HG03442 (cell line): ENCODE results near the gene TTC8.
"Not testable (repeated sequence)": the region's sequence is repeated elsewhere in the genome, so short reads cannot be mapped to it uniquely, and the experiment has no call there.

Experiments used
- ATAC-seq: cut with Tn5 transposase; IDR thresholded peaks from one replicate; pipeline ENCODE4 v1.9.1; 2021; ENCODE audit warnings: mild to moderate bottlenecking, moderate library complexity; ENCODE audit not compliant: unreplicated experiment

The TTC8 gene

DNA sequence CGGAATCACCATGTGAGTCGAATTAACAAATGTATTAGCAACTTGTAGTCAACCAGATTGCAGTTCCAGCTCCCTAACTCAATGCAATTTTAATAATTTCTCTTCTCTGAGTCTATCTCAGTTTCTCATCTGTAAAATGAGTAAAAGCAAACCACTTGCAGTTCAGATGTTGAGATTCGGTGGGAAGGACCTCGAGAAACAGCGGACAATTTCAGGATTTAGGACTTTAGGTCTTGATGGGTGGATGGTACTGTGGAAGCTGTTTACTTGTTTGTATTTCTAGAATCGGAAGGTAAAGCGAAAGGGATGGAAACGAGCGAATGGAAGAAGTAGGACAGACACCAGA is 510 bp upstream of the TTC8 start:
- no peak for ATAC-seq

DNA sequence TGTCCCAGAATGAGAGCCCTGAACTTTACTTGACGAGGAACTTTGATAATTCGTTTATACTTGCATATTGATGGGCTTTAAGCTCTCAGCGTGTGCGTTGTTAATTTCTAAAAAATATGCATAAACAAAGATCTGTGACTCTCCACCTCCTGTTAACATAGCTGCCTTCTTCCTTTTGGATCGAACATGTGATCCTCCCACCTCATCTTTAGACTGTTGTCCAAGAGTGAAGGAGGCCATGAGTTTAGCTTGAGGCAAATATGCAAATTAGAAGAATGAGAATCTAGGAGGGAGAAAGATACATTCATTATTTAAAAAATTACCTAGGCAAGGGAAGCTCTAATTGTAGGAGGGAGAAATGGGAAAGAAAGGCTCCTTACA is 617 bp downstream of the TTC8 start:
- ATAC-seq, result no peak

DNA sequence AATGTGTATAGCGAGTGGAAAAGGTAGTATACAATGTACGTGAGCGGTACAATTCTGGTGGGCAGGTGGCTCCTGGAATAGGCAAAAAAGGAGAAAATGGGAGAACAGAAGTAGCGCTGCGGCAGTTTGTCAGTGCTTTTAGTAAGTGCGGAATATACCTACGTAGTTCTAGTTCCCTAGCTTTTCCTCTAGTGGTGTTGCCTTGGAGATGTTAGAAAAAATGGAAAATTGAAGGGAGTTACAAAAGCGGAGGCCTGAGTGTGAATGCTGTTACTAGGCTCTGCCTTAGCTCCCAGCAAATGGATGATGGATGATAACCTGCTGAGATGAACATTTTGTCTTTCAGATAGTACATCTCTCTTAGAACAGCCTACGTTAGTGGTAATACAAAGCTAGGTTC is 1.1 kb downstream of the TTC8 start:
- no peak for ATAC-seq

DNA sequence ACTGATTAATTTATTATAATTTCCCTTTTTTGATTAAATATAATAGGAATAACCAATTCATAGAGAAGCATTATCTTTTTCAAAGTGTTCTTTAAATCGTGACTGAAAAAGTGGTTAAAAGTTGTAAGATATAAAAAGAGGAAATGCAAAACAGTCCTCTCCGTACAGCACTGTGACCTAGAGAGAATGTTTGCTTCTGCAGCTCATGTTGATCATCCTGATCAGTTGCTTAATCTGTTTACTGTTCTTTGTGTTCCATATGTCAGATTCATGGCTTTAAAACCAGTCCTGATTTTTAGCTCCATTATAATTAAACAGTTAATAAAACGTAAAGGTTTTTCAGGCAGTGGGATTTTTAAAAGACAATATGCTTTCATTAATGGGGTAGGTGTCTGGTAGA is 4.7 kb downstream of the TTC8 start:
- ATAC-seq, result no peak

DNA sequence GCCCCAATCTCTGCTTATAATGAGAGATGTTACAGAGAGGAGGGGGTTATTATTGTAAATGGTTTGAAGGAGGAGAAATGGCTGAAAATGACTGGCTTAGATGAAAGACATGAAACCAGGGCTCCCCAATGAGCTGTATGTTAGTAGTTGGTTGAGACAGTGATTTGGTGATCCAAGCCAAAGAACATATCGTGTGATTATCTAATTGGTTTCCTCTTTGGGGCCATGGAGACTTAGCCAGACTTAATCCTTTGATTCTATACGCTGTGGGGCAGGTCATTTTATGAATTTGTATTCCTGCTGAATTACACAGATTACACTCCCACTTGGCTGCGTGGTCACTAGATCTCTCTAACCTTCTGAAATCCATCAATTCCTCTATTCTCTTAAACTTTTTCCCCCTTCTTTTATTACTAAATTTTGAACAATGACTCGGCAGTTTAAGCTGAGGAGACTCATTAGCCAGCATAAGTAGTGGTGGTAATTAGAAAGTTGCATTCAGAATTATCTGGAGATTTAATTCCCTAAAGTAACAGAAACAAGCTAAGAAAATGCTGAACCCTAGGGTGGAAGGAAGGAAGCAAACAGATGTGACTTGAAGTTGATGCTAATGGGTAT is 5.3 kb downstream of the TTC8 start:
- ATAC-seq, result no peak

DNA sequence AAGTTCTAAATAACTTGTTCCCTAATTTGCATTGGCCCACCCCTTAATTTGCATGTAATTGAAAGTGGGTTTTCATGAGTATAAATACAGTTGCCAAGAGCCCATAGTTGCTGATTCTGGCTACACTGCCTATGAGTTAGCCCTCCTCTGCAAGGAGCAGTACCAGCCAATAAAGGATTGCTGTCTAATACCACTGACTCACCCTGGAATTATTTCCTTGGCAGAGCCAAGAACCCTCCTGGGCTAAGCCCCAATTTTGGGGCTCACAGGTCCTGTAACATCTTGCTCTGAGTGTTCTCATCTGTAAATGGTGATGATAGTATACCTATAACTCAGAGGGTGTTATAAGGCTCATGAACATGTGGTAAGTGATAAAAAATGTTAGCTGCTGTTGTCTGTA is 6.8 kb downstream of the TTC8 start:
- no peak for ATAC-seq

DNA sequence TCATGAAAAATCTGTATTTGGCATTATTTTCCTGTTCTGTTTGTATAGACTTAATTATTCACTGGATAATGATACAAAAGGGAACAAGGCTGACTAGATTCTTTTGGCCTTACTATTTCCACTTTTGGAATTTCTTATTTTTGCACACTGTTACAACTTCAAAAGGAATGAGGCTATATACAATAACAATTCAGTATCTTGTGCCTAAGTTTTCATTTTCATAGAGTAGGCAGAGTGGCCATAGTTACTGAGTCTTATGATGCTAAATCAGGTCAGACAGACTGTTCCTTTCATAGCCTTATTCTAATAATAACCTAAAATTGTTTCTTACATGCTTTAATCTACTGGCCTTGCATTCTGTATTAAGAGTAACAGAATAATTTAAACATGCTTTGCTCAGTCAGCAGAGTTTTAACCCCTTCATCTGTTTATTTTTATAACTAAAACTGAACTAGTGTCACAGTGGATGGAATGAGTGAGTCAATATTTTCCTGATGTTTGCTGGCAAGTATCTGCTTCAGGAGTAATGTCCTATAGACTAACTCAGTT is 10.5 kb downstream of the TTC8 start:
- no peak for ATAC-seq

DNA sequence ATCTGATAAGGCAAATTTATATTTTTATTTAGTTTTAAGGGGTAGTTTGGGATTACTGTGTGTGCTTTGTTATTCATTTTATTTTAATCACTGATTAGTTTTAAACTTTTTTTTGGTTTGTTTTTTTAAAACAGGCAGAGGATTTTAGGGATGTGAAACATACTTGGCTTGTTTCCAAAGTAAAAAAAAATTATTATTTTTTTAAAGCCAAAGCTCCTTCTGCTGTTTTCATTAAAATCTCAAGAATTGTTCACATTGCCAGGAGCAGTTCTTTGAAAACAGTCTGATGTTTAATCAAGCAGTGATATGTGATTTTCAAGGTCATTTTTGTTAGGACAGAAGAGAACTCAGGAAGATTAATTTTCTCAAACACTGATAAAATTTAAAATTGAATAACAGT is 11.2 kb downstream of the TTC8 start:
- no peak for ATAC-seq

DNA sequence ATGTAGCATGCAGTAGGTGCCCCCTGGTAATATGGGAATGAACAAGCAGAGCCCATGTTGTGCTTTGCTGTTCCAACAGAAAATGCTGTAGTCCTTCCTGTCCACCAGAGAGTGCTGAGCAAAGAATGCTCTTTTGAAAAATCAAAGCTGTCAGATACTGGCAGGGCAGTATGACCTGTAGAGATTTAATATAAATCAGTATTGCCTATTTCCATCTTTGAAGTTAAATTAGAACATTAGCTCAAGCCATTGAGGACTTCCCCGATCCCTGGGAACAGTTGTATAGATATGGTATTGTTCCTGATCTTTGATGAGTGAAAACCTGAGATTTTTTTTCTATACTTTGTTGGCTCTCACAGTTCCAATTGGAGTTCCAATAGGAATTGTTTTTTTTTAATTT is 13.0 kb downstream of the TTC8 start:
- ATAC-seq, result no peak

DNA sequence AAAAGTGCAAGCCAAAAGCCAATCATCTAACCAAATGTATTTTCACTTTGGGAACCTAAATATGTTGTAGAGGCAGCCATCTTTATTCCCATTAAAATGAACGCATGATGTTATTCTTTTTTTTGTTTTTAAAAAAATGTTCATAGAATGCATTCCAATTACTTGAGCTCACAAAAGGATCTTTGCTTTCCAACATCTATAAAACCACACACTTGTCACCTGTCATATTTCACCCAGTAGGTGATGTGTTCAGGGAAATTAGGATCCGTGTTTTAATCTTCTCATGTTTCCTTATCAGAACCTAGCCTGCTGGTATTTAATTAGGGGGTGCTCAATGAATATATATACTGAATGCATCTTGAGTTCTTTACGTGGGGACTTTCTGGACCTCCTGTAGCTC is 13.6 kb downstream of the TTC8 start:
- ATAC-seq, result no peak

DNA sequence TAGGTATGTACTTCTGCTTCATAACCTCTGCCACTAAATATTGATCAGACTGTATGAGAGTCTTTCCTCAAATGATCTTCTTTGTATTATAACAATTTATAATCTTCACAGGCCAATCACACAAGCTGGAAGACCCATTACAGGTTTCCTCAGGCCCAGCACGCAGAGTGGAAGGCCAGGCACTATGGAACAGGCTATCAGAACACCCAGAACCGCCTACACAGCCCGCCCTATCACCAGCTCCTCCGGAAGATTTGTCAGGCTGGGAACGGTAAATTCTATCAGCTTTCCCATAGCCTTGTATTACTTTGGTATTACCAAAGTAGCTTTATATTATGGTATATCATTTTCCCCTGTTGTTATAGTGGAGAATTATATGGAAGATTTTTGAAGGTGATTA is 16.5 kb downstream of the TTC8 start:
- no peak for ATAC-seq

DNA sequence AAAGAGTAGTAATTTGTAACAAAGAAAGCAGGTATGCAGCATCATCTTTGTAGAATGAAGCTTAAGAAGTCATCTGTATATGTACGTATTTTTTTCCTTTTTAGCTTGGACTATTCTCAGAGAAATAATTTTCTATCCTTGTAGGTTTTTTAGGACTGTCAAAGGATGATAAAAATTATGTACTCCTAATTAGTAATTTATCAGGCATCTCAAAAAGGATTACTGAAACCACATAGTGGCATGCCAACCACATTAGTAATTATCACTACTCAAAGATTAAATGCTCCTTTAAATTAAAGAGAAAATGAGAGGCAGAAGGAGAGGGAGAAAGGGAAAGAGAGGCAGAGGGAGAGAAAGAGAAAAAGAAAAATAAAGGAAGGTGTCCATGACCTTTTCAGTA is 17.3 kb downstream of the TTC8 start:
- no peak for ATAC-seq

DNA sequence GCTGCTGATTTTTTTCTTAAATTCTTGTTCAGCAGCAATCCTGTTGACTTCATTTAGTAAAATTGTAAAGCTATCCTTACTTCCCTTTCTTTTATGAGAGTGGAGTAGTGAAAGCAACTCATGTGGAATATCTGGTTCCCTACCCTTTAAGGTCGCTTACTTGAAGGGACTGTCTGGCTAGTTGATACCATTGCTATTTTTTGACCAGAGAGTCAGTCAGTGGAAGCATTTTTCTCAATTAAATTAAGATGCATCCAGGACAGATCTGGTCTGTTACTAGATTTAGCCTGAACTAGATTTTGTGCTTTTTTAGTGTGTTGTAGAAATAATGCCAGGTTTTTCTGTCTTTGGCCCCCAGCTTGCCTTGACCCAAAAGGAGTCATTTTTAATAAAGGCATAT is 18.0 kb downstream of the TTC8 start:
- ATAC-seq, result no peak

DNA sequence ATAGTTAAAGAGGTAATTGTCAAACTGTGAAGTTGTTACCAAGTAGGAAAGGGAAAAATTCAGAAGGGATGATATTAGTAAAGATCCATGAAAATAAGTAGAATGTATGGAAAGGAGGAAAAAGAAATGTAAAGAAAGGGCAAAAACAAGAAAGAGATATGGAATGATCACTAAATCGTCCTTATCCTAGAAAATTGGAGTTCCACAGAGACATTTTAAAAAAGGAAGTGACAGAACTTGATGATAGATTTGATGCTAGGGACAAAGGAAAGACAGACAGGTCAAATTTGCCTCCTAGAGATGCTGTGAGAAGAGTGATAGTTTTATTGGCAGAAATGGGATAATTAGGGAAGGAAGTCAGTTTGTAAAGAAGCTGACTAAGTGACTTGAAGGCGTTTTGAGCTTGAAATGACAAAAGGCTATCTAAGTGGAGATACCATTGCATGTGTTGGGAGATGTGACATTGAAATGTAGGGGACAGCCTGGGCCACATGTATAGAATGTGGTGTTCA is 20.6 kb downstream of the TTC8 start:
- no peak for ATAC-seq

DNA sequence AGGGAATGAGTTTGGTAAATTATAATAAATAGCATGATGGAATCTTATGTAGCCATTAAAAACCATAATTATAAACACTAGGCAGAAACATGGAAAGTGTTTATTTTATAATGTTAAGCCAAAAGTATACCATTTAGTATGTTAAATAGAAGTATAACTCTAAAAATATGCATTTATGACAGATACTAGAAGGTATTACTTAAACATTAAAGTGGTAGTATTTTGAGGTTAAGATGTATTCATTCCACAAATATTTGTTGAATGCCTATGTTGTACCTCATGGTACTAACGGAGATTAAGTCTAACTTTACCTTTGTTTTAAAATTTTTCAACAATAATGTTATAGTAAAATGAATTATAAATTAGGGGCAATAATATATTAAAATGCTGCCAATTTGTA is 24.1 kb downstream of the TTC8 start:
- ATAC-seq, result no peak

DNA sequence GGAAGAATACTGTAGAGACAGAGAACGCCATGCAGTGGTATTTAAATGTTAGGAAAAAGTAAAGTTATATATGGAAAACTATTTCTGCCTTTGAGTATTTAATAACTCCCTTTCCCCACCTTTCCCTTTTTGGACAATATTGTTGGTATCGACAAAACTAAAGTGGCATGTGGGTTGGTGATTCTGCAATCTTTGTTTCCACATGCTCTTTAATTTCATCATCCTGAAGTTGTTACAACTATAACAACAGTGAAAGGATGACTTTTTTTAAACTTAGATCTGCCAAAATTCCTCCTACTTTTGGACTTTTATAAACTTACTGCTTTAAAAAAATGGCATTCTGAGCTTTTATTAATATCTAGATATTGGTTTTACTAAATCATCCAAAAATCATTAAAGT is 25.3 kb downstream of the TTC8 start:
- ATAC-seq, result no peak

DNA sequence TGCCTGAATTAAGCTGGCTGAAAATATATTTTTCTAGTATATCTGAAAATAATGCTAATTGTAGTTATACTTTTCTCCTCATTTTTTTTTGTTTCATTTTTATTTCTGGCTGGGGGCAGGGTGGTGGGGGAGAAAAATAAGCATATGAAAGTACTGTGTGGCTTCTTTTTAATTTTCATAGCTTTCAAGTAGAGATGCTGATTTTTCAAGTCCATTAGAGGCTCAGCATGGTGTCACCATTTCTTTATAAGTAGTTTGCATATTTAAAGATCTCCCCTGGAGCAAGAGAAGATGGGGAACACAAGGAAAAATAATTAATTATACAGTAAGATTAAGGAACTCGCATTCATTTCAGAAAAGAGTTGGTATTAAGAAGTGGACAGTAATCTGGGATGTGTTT is 27.1 kb downstream of the TTC8 start:
- ATAC-seq, result no peak

DNA sequence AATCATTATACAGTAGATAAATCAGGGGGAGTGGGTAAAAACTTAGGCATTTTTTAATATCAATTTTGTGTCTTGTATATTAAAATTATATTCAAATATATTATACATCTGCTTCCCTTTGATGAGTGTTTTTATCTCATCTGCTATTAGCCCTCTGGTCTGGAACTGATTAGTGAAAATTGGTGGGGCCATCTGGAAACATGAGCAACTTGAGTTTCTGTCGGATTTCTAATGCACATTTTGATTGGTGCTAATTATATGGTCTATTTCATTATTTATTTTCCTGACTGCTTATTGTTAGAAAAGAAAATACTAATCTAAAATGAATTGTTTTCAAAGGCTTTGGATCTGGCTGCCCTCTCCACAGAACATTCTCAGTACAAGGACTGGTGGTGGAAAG is 28.2 kb downstream of the TTC8 start:
- ATAC-seq, result no peak

DNA sequence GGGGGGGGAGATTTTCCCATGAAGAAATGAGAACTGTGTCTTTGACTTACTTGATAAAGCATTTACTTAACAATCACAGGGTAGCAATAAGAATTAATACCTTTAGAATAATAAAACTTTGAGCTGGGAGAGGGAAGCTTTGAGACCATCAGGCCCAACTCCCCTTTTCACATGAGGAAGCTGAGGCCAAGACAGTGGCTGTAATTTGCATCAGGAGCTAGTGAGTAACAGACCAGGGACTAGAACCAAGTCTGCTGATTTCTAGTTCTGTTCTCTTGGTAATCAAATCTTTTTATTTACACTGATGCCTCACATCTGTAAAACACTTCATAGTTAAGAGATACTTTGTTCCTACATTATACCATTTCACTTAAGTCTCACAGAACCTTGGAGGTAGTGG is 28.7 kb downstream of the TTC8 start:
- no peak for ATAC-seq

DNA sequence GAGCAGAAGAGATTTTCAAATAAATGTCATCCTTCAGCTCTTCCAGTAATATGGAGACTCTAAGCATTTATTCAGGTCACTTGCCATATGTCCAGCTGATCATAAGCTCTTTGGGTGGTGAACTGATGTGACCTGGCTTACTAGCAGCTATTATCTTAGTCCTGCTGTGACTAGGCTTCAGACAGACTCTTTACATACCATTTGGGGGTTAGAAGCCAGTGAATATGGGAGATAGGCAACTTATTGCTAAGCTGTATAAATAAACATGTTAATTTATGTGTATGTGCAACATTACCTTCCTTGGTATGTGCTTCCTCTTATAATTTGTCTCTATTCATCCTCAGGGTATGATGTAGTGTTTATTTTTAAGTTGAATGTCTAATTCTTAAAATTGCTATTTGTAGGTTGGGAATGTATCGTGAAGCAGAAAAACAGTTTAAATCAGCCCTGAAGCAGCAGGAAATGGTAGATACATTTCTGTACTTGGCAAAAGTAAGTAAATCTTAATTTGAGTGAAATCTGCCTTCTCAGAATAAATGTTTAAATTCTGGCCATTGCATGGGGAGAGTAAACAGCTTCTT is 32.4 kb downstream of the TTC8 start:
- no peak for ATAC-seq

DNA sequence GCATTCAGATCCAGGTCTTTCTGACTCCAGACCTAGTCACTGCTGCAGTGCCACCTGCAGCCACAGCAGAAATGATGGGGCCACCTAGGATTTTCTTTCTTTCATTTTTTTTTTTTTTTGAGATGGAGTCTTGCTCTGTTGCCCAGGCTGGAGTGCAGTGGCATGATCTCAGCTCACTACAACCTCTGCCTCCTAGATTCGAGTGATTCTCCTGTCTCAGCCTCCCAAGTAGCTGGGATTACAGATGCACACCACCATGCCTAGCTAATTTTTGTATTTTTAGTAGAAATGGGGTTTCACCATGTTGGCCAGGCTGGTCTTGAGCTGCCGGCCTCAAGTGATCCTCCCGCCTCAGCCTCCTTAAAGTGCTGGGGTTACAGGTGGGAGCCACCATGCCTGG is 33.4 kb downstream of the TTC8 start:
- not testable (repeated sequence) for ATAC-seq

DNA sequence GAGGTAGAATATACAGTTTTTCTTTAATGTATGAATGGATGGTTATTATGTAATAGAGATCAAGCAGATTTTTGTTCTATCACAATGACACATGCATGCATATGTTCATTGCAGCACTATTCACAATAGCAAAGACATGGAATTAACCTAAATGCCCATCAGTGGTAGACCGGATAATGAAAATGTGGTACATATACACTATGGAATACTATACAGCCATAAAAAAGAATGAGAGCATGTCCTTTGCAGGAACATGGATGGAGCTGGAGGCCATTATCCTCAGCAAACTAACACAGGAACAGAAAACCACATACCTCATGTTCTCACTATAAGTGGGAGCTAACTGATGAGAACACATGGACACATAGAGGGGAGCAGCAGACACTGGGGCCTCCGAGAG is 34.7 kb downstream of the TTC8 start:
- ATAC-seq, result not testable (repeated sequence)

DNA sequence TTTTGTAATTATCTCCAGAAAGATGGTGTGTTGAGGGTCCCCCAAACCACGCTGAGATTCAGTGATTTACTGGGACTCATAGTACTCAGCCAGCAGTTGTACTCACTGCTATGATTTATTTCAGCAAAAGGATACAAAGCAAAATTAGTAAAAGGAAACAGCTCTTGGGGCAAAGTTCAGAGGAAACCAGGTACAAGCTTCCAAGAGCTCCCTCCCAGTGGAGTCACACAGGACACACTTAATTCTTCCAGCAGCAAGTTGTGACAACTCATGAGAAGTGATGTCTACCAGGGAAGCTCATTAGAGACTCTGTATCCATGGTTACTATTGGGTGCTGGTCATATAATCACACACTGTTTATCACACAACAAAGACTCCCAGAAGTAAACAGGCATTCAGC is 38.7 kb downstream of the TTC8 start:
- no peak for ATAC-seq
